ENCODE results near the gene ASB15. TPM values are rescaled to one million over a fixed set of nuclear protein-coding genes. Genes with fewer than 3 reads are reported as not detected.

The ASB15 gene
- total and polyA plus RNA-seq, 3 experiments from 2014 or later, result 0.03 TPM; not detected in 2

GRCh38 chr7:123687727-123688126 is 86.1 kb downstream of the ASB15 start:
- Histone ChIP-seq H3K27me3 (ENCODE audit: insufficient read depth, low read length, poor library complexity, severe bottlenecking) (no peaks in the 10 kb centered on the region), H3K36me3 (ENCODE audit: insufficient read depth, low read length) (peaks cover 21% of the 10 kb centered on the region), H3K9me3 (ENCODE audit: low read length) (no peaks in the 10 kb centered on the region), H3K4me3 (ENCODE audit: low read length) (no peak overlapping the region), H3K27ac (ENCODE audit: low read depth, low read length) (no peak overlapping the region), H3K4me1 (ENCODE audit: insufficient read depth, low read length) (no peaks in the 10 kb centered on the region)
- Mint-ChIP-seq H3K4me1 (no peaks in the 10 kb centered on the region), H3K4me3 (no peak overlapping the region), H3K9me3 (no peaks in the 10 kb centered on the region), H3K36me3 (peaks cover 0 to 70% (median 8%) of the 10 kb centered on the region in 3 donors), H3K27me3 (no peaks in the 10 kb centered on the region), H3K27ac (no peak overlapping the region)
- ChIA-PET POLR2A (no interaction called here), CTCF (no interaction called here)
- DNase-seq, result no peak

Other genes with a start within 250 kb of the ASB15 start
- not detected for gene IQUB, start 67.2 kb upstream of the ASB15 start, total RNA-seq
- gene IQUB, start 67.2 kb upstream of the ASB15 start, polyA plus RNA-seq, result 0.08 TPM
- gene NDUFA5, start 44.0 kb upstream of the ASB15 start, total RNA-seq, result 10 to 100 TPM; 61.3 to 66.3 TPM
- 80.2 TPM for gene NDUFA5, start 44.0 kb upstream of the ASB15 start, polyA plus RNA-seq
- gene LMOD2, start 54.0 kb downstream of the ASB15 start, total RNA-seq, result not detected
- gene LMOD2, start 54.0 kb downstream of the ASB15 start, polyA plus RNA-seq, result not detected
- gene WASL, start 147.2 kb downstream of the ASB15 start, total RNA-seq, result 1 to 10 TPM; 7.3 to 7.4 TPM
- gene WASL, start 147.2 kb downstream of the ASB15 start, polyA plus RNA-seq, result 2.8 TPM
- not detected for gene HYAL4, start 243.3 kb downstream of the ASB15 start, total RNA-seq
- not detected for gene HYAL4, start 243.3 kb downstream of the ASB15 start, polyA plus RNA-seq